ENCODE results near the gene RGS3. TPM values are rescaled to one million over a fixed set of nuclear protein-coding genes. Genes with fewer than 3 reads are reported as not detected.
A peak's percentile ranks its signal among the peaks of the same experiment; 100 is the strongest.

Gene RGS3
- total RNA-seq, 1 donor = 77.4 TPM

DNA sequence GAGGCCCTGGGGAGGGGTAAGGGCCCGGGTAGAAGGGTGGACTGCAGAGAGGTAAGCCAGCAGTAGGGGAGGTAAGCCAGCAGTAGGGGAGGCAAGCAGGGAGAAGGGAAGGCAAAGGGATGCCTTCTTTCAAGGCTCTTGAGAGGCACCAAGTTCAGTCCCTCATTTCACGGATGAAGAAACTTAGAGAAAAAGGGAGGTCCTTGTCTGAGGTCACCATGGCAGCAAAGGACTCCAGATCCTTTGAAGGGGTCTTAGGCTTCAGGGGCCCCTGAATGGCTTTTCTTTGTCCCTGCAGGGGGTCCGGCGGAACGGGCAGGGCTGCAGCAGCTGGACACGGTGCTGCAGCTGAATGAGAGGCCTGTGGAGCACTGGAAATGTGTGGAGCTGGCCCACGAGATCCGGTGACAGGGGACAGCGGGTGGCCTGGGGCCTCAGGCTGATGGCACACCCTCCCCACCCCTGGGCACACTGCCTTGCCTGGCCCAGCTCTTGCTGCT is 42.6 kb downstream of the RGS3 start:
- Histone ChIP-seq H3K27ac (ENCODE audit: low read depth, low read length) (no peak overlapping the region), H4K20me1 (ENCODE audit: insufficient read depth, low read length) (no peaks in the 10 kb centered on the region), H3K9me3 (ENCODE audit: low read depth, low read length) (no peaks in the 10 kb centered on the region), H3K4me1 (ENCODE audit: insufficient read depth, low read length) (peaks cover 3% of the 10 kb centered on the region), H3K27me3 (ENCODE audit: insufficient read depth, low read length) (no peaks in the 10 kb centered on the region), H3K4me2 (ENCODE audit: insufficient read depth, low read length) (no peak overlapping the region), H3K4me3 (ENCODE audit: insufficient read depth, low read length) (no peak overlapping the region), H2AFZ (ENCODE audit: low read length) (no peak overlapping the region), H3K36me3 (ENCODE audit: insufficient read depth, low read length) (no peaks in the 10 kb centered on the region), H3K79me2 (ENCODE audit: insufficient read depth, low read length) (no peaks in the 10 kb centered on the region)
- DNase-seq (ENCODE audit: insufficient read length, low spot score, missing footprints) = no peak
- TF ChIP-seq, protein P1, sequence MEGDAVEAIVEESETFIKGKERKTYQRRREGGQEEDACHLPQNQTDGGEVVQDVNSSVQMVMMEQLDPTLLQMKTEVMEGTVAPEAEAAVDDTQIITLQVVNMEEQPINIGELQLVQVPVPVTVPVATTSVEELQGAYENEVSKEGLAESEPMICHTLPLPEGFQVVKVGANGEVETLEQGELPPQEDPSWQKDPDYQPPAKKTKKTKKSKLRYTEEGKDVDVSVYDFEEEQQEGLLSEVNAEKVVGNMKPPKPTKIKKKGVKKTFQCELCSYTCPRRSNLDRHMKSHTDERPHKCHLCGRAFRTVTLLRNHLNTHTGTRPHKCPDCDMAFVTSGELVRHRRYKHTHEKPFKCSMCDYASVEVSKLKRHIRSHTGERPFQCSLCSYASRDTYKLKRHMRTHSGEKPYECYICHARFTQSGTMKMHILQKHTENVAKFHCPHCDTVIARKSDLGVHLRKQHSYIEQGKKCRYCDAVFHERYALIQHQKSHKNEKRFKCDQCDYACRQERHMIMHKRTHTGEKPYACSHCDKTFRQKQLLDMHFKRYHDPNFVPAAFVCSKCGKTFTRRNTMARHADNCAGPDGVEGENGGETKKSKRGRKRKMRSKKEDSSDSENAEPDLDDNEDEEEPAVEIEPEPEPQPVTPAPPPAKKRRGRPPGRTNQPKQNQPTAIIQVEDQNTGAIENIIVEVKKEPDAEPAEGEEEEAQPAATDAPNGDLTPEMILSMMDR (IDR thresholded peaks at IDR 0.05; ENCODE audit: extremely low read depth, low read depth, low read length) = no peak

- TF ChIP-seq, protein P1 (IDR thresholded peaks at IDR 0.05; ENCODE audit: extremely low read depth, low read depth, low read length) = no peak
- H3K9me3 ChIP-seq (ENCODE audit: low read depth, low read length) = no peaks in the 10 kb centered on the region
- no peaks in the 10 kb centered on the region for H3K27me3 ChIP-seq (ENCODE audit: insufficient read depth, low read length)
- H3K4me1 ChIP-seq (ENCODE audit: insufficient read depth, low read length) = peaks cover 10% of the 10 kb centered on the region
- H3K4me2 ChIP-seq (ENCODE audit: insufficient read depth, low read length) = no peak overlapping the region
- no peak overlapping the region for H3K27ac ChIP-seq (ENCODE audit: low read depth, low read length)
- no peaks in the 10 kb centered on the region for H3K79me2 ChIP-seq (ENCODE audit: insufficient read depth, low read length)
- H2AFZ ChIP-seq (ENCODE audit: low read length) = no peak overlapping the region
- no peak overlapping the region for H3K4me3 ChIP-seq (ENCODE audit: insufficient read depth, low read length)
- no peaks in the 10 kb centered on the region for H4K20me1 ChIP-seq (ENCODE audit: insufficient read depth, low read length)
- no peak for DNase-seq (ENCODE audit: insufficient read length, low spot score, missing footprints)
- no peaks in the 10 kb centered on the region for H3K36me3 ChIP-seq (ENCODE audit: insufficient read depth, low read length)
Measured at GRCh38 chr9:113507256-113507655, 43.7 kb downstream of the RGS3 start.

GRCh38 chr9:113508111-113508749 is 44.7 kb downstream of the RGS3 start:
- no peaks in the 10 kb centered on the region for H3K79me2 ChIP-seq (ENCODE audit: insufficient read depth, low read length)
- H3K9me3 ChIP-seq (ENCODE audit: low read depth, low read length) = no peaks in the 10 kb centered on the region
- H3K36me3 ChIP-seq (ENCODE audit: insufficient read depth, low read length) = no peaks in the 10 kb centered on the region
- H3K4me2 ChIP-seq (ENCODE audit: insufficient read depth, low read length) = no peak overlapping the region
- H2AFZ ChIP-seq (ENCODE audit: low read length) = no peak overlapping the region
- H3K4me1 ChIP-seq (ENCODE audit: insufficient read depth, low read length) = peaks cover 11% of the 10 kb centered on the region
- no peak overlapping the region for H3K27ac ChIP-seq (ENCODE audit: low read depth, low read length)
- no peak for DNase-seq (ENCODE audit: insufficient read length, low spot score, missing footprints)
- no peak overlapping the region for H3K4me3 ChIP-seq (ENCODE audit: insufficient read depth, low read length)
- H4K20me1 ChIP-seq (ENCODE audit: insufficient read depth, low read length) = no peaks in the 10 kb centered on the region
- TF ChIP-seq, protein P1 (IDR thresholded peaks at IDR 0.05; ENCODE audit: extremely low read depth, low read depth, low read length) = no peak
- H3K27me3 ChIP-seq (ENCODE audit: insufficient read depth, low read length) = no peaks in the 10 kb centered on the region

GRCh38 chr9:113509463-113509862 is 45.9 kb downstream of the RGS3 start:
- Histone ChIP-seq H3K4me1 (ENCODE audit: insufficient read depth, low read length) (peaks cover 11% of the 10 kb centered on the region), H3K9me3 (ENCODE audit: low read depth, low read length) (no peaks in the 10 kb centered on the region), H3K27me3 (ENCODE audit: insufficient read depth, low read length) (no peaks in the 10 kb centered on the region), H3K4me2 (ENCODE audit: insufficient read depth, low read length) (no peak overlapping the region), H4K20me1 (ENCODE audit: insufficient read depth, low read length) (no peaks in the 10 kb centered on the region), H3K36me3 (ENCODE audit: insufficient read depth, low read length) (no peaks in the 10 kb centered on the region), H3K4me3 (ENCODE audit: insufficient read depth, low read length) (no peak overlapping the region), H3K27ac (ENCODE audit: low read depth, low read length) (no peak overlapping the region), H3K79me2 (ENCODE audit: insufficient read depth, low read length) (no peaks in the 10 kb centered on the region), H2AFZ (ENCODE audit: low read length) (no peak overlapping the region)
- peak; percentile 93 for DNase-seq (ENCODE audit: insufficient read length, low spot score, missing footprints)
- TF ChIP-seq, protein P1 (IDR thresholded peaks at IDR 0.05; ENCODE audit: extremely low read depth, low read depth, low read length) = no peak

Data from osteoblast (primary cell).